Activated naive CD8-positive, alpha-beta T cell (primary cell): ENCODE results near the gene EIF4G1.
"Not testable (repeated sequence)": the region's sequence is repeated elsewhere in the genome, so short reads cannot be mapped to it uniquely, and the experiment has no call there.

Experiments
- H3K27ac Mint-ChIP-seq: one replicate; pipeline ENCODE4 v1.8.0; 2021; ENCODE audit warnings: mixed read lengths
- H3K27me3 Mint-ChIP-seq: one replicate; pipeline ENCODE4 v1.8.0; 2021; ENCODE audit warnings: mixed read lengths
- H3K36me3 Mint-ChIP-seq: one replicate; pipeline ENCODE4 v1.8.0; 2021; ENCODE audit warnings: mixed read lengths
- H3K4me1 Mint-ChIP-seq: one replicate; pipeline ENCODE4 v1.8.0; 2021; ENCODE audit warnings: low read depth, mixed read lengths
- H3K4me3 Mint-ChIP-seq: one replicate; pipeline ENCODE4 v1.8.0; 2021; ENCODE audit warnings: mild to moderate bottlenecking, mixed read lengths
- H3K9me3 Mint-ChIP-seq: one replicate; pipeline ENCODE4 v1.8.0; 2021; ENCODE audit warnings: low read depth, mixed read lengths

The EIF4G1 gene, protein sequence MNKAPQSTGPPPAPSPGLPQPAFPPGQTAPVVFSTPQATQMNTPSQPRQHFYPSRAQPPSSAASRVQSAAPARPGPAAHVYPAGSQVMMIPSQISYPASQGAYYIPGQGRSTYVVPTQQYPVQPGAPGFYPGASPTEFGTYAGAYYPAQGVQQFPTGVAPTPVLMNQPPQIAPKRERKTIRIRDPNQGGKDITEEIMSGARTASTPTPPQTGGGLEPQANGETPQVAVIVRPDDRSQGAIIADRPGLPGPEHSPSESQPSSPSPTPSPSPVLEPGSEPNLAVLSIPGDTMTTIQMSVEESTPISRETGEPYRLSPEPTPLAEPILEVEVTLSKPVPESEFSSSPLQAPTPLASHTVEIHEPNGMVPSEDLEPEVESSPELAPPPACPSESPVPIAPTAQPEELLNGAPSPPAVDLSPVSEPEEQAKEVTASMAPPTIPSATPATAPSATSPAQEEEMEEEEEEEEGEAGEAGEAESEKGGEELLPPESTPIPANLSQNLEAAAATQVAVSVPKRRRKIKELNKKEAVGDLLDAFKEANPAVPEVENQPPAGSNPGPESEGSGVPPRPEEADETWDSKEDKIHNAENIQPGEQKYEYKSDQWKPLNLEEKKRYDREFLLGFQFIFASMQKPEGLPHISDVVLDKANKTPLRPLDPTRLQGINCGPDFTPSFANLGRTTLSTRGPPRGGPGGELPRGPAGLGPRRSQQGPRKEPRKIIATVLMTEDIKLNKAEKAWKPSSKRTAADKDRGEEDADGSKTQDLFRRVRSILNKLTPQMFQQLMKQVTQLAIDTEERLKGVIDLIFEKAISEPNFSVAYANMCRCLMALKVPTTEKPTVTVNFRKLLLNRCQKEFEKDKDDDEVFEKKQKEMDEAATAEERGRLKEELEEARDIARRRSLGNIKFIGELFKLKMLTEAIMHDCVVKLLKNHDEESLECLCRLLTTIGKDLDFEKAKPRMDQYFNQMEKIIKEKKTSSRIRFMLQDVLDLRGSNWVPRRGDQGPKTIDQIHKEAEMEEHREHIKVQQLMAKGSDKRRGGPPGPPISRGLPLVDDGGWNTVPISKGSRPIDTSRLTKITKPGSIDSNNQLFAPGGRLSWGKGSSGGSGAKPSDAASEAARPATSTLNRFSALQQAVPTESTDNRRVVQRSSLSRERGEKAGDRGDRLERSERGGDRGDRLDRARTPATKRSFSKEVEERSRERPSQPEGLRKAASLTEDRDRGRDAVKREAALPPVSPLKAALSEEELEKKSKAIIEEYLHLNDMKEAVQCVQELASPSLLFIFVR (N-terminal part only)

DNA sequence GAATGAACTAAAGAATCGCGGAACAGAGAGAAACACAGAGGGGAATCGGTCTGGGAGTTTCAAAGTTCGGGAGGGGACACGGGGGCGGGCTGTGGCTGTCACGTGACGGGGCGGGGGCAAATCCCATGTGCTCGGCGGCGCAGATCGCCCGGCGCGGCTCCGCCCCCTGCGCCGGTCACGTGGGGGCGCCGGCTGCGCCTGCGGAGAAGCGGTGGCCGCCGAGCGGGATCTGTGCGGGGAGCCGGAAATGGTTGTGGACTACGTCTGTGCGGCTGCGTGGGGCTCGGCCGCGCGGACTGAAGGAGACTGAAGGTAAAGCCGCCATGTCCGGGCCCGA is at the start of gene EIF4G1:
TSS of gene EIF4G1 (plus strand) at position 244 of the 337 bp plus-strand sequence. CDS start 1,191 bp downstream, outside the sequence.
- peak within 1 kb of the TSS; percentile 88 for H3K4me3 Mint-ChIP-seq

DNA sequence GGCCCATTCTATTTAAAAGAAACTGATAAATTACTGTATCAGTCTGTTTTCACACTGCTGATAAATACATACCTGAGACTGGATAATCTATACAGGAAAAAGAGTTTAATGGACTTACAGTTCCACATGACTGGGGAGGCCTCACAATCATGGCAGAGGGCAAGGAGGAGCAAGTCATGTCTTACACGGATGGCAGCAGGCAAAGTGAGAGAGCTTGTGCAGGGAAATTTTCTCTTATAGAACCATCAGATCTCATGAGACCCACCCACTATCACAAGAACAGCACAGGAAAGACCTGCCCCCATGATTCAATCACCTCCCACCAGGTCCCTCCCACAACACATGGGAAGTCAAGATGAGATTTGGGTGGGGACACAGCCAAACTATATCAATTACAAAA is 47.2 kb upstream of the EIF4G1 start:
- not testable (repeated sequence) for H3K27ac Mint-ChIP-seq, H3K4me3 Mint-ChIP-seq, H3K36me3 Mint-ChIP-seq, H3K9me3 Mint-ChIP-seq, H3K4me1 Mint-ChIP-seq
- H3K27me3 Mint-ChIP-seq = peaks cover 12% of the 10 kb centered on the region

More for the DNA sequence above, at the start of gene EIF4G1:
- Mint-ChIP-seq H3K36me3 (peaks cover 14% of the 10 kb centered on the region), H3K9me3 (no peaks in the 10 kb centered on the region), H3K27me3 (no peaks in the 10 kb centered on the region), H3K4me1 (peaks cover 26% of the 10 kb centered on the region), H3K27ac (peak within 1 kb of the TSS; percentile 90)

DNA sequence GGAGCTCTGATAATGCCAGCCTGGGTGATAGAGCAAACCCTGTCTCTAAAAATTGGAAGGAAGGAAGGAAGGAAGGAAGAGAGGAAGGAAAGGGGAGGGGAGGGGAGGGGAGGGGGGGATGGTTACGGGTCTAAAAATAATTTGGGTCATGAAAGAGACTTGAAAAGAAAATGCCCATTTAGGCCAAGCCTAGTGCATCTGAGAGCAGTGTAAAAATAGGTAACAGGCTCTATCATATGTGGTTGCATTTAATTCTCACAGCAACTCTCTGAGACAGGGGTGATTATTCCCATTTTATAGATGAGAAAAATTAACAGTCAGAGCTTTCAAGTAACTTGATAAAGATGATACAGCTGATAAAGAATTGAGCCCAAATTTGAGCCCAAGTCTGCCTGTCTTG is 42.1 kb upstream of the EIF4G1 start:
- Mint-ChIP-seq H3K4me3 (no peak overlapping the region), H3K4me1 (peaks cover 8% of the 10 kb centered on the region), H3K36me3 (peaks cover 5% of the 10 kb centered on the region), H3K9me3 (no peaks in the 10 kb centered on the region), H3K27me3 (peaks cover 20% of the 10 kb centered on the region), H3K27ac (no peak overlapping the region)

DNA sequence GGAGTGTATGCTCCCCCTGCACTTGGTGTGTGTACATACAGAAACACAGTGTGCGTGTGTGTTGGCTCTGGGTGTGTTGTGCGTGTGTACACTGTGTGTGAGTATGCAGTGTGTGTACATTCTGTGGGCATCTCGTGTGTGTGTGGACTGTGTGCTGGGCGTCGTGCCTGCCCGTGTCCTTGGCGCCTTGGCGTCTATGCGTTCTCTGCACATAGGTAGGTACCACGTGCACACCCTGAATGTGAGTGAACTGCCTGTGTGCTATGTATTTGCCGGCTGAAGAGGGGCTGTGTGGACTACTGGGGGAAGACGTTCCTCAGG is 39.1 kb upstream of the EIF4G1 start:
- Mint-ChIP-seq H3K9me3 (no peaks in the 10 kb centered on the region), H3K4me3 (peak overlapping the region; percentile 46), H3K36me3 (peaks cover 3% of the 10 kb centered on the region), H3K27ac (no peak overlapping the region), H3K4me1 (peaks cover 8% of the 10 kb centered on the region), H3K27me3 (peaks cover 23% of the 10 kb centered on the region)

DNA sequence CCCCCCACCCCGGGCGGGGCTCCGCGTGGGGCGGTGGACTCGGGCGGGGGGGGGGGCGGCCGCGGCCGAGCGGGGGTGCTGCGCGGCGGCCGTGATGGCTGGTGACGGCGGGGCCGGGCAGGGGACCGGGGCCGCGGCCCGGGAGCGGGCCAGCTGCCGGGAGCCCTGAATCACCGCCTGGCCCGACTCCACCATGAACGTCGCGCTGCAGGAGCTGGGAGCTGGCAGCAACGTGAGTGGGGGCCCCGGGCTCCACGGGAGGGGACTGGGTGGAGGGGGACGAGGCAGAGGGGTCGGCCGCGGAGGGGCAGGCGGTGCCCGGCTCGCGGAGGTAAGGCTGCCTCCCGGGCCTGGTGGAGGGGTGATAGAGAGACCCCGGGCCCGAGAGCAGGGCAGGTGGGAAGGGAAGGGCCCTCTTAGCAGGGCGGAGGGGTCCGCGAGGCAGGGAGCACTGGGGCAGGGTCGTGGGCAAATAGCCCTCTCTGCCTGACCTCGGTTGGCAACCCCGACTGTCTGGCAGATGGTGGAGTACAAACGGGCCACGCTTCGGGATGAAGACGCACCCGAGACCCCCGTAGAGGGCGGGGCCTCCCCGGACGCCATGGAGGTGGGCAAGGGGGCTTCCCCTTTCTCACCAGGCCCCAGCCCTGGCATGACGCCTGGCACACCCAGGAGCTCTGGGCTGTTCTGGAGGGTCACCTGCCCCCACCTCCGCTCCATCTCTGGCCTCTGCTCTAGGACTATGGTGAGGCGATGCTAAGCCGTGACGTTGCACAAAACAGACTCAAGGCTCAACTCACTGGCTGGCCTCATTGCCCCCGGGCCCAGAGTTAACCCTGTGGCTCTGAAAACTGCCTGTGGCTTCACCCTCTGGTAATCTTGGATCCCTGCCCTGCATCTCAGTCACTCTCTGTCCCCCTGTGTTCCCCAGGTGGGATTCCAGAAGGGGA is 38.2 kb upstream of the EIF4G1 start, which contains the start of gene ECE2:
TSS of gene ECE2 (plus strand) at position 62 of the 950 bp plus-strand sequence. CDS start at position 194, 132 bp downstream.
- Mint-ChIP-seq H3K27ac (no peak within 1 kb of the TSS), H3K36me3 (peaks cover 3% of the 10 kb centered on the region), H3K27me3 (peaks cover 23% of the 10 kb centered on the region), H3K4me1 (peaks cover 8% of the 10 kb centered on the region), H3K9me3 (no peaks in the 10 kb centered on the region), H3K4me3 (peak within 1 kb of the TSS; percentile 46)

DNA sequence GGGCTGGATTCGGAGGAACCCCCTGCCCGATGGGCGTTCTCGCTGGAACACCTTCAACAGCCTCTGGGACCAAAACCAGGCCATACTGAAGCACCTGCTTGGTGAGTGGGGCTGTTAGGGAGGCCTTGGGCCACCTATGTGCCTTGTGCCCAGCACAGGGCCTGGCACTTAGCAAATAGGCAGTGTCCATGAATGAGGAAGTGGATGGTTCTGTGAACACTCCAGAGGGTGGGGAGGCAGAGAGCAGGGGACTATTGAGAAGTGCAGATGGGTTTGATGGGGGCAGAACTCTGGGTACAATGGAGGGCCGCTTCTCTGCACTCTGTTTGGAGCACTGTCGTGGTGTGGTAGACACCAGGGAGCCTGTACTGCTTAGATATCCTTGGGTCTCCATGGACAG is 37.0 kb upstream of the EIF4G1 start:
- Mint-ChIP-seq H3K4me3 (no peak overlapping the region), H3K9me3 (no peaks in the 10 kb centered on the region), H3K4me1 (peaks cover 8% of the 10 kb centered on the region), H3K27ac (no peak overlapping the region), H3K36me3 (peaks cover 3% of the 10 kb centered on the region), H3K27me3 (peaks cover 23% of the 10 kb centered on the region)

DNA sequence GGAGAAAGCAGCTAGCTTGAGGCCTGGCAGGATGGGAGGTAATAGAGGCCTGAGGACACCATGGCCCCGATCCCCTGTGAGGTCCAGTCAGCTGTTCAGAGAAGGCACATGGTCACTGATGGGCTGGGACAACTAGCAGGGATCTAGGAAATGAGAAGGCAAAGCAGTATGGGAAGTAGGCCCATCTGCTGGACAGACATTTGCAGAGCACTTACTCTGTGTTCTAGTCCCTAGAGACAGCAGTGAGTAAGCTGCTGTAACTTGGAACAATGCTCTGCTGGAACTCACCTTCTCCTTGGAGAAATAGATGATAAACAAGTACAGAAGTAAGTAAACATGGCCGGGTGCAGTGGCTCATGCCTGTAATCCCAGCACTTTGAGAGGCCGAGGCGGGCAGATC is 31.5 kb upstream of the EIF4G1 start:
- Mint-ChIP-seq H3K27me3 (peaks cover 10% of the 10 kb centered on the region), H3K27ac (no peak overlapping the region), H3K9me3 (no peaks in the 10 kb centered on the region), H3K36me3 (no peaks in the 10 kb centered on the region), H3K4me3 (no peak overlapping the region), H3K4me1 (no peaks in the 10 kb centered on the region)

DNA sequence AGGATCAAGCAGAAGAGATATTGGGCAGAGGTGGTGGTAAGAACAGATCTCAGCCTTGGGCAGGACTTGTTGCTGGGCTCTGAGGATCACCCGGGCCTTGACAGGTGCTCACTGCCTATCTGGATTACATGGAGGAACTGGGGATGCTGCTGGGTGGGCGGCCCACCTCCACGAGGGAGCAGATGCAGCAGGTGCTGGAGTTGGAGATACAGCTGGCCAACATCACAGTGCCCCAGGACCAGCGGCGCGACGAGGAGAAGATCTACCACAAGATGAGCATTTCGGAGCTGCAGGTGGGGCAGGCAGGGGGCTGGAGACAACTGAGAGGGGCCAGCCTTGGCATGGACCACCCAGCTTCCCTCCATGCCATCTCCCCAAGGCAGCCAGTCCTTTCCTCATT is 30.7 kb upstream of the EIF4G1 start:
- Mint-ChIP-seq H3K27ac (no peak overlapping the region), H3K9me3 (no peaks in the 10 kb centered on the region), H3K4me1 (no peaks in the 10 kb centered on the region), H3K4me3 (no peak overlapping the region), H3K27me3 (peaks cover 8% of the 10 kb centered on the region), H3K36me3 (no peaks in the 10 kb centered on the region)

DNA sequence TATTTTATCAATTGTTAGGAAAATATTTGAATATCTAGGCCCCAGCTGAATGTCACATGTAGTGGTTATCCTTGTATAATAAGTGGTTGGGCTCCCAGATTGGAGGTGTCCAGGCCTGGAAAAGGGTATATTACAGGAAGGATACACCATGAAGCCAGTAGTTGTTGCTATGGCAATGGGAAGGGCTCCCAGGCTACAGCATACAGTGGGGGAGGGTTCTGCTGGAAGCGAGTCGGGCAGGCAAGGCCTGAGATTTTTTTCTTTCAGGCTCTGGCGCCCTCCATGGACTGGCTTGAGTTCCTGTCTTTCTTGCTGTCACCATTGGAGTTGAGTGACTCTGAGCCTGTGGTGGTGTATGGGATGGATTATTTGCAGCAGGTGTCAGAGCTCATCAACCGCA is 29.7 kb upstream of the EIF4G1 start:
- Mint-ChIP-seq H3K27me3 (peaks cover 7% of the 10 kb centered on the region), H3K9me3 (no peaks in the 10 kb centered on the region), H3K4me1 (no peaks in the 10 kb centered on the region), H3K36me3 (no peaks in the 10 kb centered on the region), H3K4me3 (no peak overlapping the region), H3K27ac (no peak overlapping the region)

DNA sequence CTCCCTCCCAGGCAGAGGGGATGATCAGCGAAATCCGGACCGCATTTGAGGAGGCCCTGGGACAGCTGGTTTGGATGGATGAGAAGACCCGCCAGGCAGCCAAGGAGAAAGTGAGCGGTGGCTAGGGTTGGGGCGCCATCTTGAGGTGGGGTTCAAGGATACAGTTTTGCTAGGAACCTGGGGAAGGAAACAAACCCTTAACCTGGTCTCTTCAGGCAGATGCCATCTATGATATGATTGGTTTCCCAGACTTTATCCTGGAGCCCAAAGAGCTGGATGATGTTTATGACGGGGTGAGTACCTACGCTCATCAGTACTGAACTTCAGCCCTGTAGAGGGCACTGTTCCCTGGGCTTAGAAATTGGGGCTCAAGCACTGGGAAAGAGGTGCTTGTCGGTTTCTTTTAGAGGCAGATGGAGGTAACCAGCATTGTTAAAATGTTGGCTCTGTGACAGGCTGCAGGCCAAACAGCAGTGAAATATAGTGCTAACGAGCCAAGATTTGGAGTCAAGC is 24.9 kb upstream of the EIF4G1 start:
- Mint-ChIP-seq H3K4me3 (no peak overlapping the region), H3K9me3 (no peaks in the 10 kb centered on the region), H3K4me1 (no peaks in the 10 kb centered on the region), H3K27ac (no peak overlapping the region), H3K27me3 (peaks cover 7% of the 10 kb centered on the region), H3K36me3 (no peaks in the 10 kb centered on the region)

DNA sequence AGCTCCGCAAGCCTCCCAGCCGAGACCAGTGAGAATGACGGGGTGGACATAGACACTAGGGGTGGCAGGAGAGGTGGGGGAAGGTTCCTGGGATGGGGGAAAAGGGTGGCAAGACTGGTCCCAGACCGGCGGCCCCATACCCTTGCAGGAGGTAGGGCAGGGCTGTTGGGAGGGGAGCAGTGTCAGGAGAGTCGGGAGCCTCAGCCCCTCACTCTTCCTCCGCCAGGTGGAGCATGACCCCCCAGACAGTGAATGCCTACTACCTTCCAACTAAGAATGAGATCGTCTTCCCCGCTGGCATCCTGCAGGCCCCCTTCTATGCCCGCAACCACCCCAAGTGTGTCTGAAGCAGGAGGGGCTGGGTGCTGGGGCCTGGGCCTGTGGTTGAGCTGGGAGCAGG is 24.1 kb upstream of the EIF4G1 start:
- no peaks in the 10 kb centered on the region for H3K9me3 Mint-ChIP-seq
- H3K4me3 Mint-ChIP-seq = no peak overlapping the region
- no peaks in the 10 kb centered on the region for H3K36me3 Mint-ChIP-seq
- no peak overlapping the region for H3K27ac Mint-ChIP-seq
- peaks cover 7% of the 10 kb centered on the region for H3K27me3 Mint-ChIP-seq
- no peaks in the 10 kb centered on the region for H3K4me1 Mint-ChIP-seq

DNA sequence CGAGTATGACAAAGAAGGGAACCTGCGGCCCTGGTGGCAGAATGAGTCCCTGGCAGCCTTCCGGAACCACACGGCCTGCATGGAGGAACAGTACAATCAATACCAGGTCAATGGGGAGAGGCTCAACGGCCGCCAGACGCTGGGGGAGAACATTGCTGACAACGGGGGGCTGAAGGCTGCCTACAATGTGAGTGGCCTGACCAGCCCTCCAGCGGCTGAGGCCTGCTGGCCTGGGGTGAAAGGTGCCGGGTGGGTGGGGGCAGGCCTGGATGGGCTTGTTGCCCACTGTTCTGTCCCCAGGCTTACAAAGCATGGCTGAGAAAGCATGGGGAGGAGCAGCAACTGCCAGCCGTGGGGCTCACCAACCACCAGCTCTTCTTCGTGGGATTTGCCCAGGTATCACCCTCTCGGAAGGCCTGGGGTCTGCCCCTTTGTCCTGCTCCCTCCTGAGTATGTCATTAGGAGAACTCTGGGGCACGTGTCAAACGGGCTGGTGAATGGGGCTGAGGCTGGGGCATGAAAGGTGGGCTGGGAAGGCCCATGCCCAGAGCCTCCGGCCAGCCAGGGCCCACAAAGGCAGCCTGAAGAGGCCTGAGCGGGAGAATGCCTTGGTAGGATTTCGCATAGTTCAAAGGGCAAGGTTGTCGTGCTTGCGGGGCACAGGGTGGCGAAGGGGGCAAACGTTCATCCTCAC is 23.2 kb upstream of the EIF4G1 start:
- Mint-ChIP-seq H3K27me3 (peaks cover 1% of the 10 kb centered on the region), H3K4me3 (no peak overlapping the region), H3K27ac (no peak overlapping the region), H3K4me1 (no peaks in the 10 kb centered on the region), H3K36me3 (no peaks in the 10 kb centered on the region), H3K9me3 (no peaks in the 10 kb centered on the region)

DNA sequence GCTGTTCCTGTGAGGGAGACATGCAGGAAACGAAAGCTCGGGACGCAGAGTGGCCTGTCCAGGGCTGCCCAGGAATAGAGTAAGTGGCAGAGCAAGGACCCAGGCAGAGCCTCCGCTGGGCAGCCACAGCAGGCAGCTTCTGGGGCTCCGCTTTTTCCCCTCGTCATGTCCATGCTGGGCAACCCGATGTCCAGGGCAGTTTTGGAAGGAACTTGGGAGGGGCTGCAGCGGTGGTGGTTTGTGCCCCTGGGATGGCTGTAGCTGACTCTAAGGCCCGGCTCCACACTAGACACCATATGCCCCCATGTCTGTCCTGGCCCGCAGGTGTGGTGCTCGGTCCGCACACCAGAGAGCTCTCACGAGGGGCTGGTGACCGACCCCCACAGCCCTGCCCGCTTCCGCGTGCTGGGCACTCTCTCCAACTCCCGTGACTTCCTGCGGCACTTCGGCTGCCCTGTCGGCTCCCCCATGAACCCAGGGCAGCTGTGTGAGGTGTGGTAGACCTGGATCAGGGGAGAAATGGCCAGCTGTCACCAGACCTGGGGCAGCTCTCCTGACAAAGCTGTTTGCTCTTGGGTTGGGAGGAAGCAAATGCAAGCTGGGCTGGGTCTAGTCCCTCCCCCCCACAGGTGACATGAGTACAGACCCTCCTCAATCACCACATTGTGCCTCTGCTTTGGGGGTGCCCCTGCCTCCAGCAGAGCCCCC is 22.5 kb upstream of the EIF4G1 start:
- H3K27ac Mint-ChIP-seq = no peak overlapping the region
- H3K36me3 Mint-ChIP-seq = no peaks in the 10 kb centered on the region
- no peak overlapping the region for H3K4me3 Mint-ChIP-seq
- no peaks in the 10 kb centered on the region for H3K9me3 Mint-ChIP-seq
- H3K4me1 Mint-ChIP-seq = no peaks in the 10 kb centered on the region
- no peaks in the 10 kb centered on the region for H3K27me3 Mint-ChIP-seq
